HepG2 (cell line): Measurements from ENCODE around the gene CTSA. TPM values are rescaled to one million over a fixed set of nuclear protein-coding genes. Genes with fewer than 3 reads are reported as not detected.
A peak's percentile ranks its signal among the peaks of the same experiment; 100 is the strongest.

Experiments used
- ARID2 ChIP-seq: sonication (generic); formaldehyde crosslinking; IDR thresholded peaks from 2 replicates; pipeline ENCODE4 v1.8.1; 2022; ENCODE audit warnings: mild to moderate bottlenecking, missing genetic modification reagents, borderline replicate concordance
- FOXK2 ChIP-seq: fragments of 450-650 bp; IDR thresholded peaks from 2 replicates; pipeline ENCODE4 v1.6.1; 2016
- HHEX ChIP-seq: IDR thresholded peaks from 2 replicates; pipeline ENCODE4 v1.6.1; 2016; ENCODE audit warnings: control low read depth
- HNRNPLL ChIP-seq: fragments of 200-400 bp; formaldehyde crosslinking; IDR thresholded peaks from 2 replicates; pipeline ENCODE4 v1.6.1; 2017; ENCODE audit warnings: mild to moderate bottlenecking, low read depth, low read length; ENCODE audit not compliant: poor library complexity, severe bottlenecking
- IKZF4 ChIP-seq: sonication (generic); formaldehyde crosslinking; IDR thresholded peaks from 2 replicates; pipeline ENCODE4 v1.5.1; 2020; ENCODE audit warnings: borderline replicate concordance, mild to moderate bottlenecking, low read depth, missing genetic modification reagents; ENCODE audit errors: not compliant biosample characterization
- KLF15 ChIP-seq: sonication (generic); formaldehyde crosslinking; IDR thresholded peaks from 2 replicates; pipeline ENCODE4 v1.8.1; 2023; ENCODE audit warnings: borderline replicate concordance, mild to moderate bottlenecking, inconsistent platforms, missing genetic modification reagents, mixed read lengths
- LBX2 ChIP-seq: sonication (generic); formaldehyde crosslinking; IDR thresholded peaks from 2 replicates; pipeline ENCODE4 v1.5.0; 2020; ENCODE audit warnings: missing genetic modification reagents, mild to moderate bottlenecking, borderline replicate concordance
- LRRFIP1 ChIP-seq: sonication (generic); formaldehyde crosslinking; conservative IDR thresholded peaks from 2 replicates; pipeline ENCODE4 v1.4.0; 2020; ENCODE audit warnings: missing genetic modification reagents
- NKX3-1 ChIP-seq: sonication (generic); formaldehyde crosslinking; IDR thresholded peaks from 2 replicates; pipeline ENCODE4 v1.5.0; 2020; ENCODE audit warnings: missing genetic modification reagents
- NONO ChIP-seq, 2 experiments: fragments of 450-650 bp in 1 of 2; sonication (generic) in 1 of 2; formaldehyde crosslinking in 1 of 2; IDR thresholded peaks in 1 of 2; conservative IDR thresholded peaks in 1 of 2; 2 replicates each; pipeline versions ENCODE4 v1.6.1 to v1.8.0; 2017 to 2022; ENCODE audit warnings: mild to moderate bottlenecking in 1 of 2, missing genetic modification reagents in 1 of 2, moderate library complexity in 1 of 2
- PREB ChIP-seq: sonication (generic); formaldehyde crosslinking; IDR thresholded peaks from 2 replicates; pipeline ENCODE4 v1.4.0; 2020; ENCODE audit warnings: missing genetic modification reagents
- SP5 ChIP-seq: IDR thresholded peaks from 2 replicates; pipeline ENCODE4 v1.6.1; 2016; ENCODE audit warnings: low read depth, borderline replicate concordance
- SSRP1 ChIP-seq: IDR thresholded peaks from 2 replicates; pipeline ENCODE4 v1.6.1; 2016; ENCODE audit warnings: control low read depth
- XBP1 ChIP-seq: sonication (generic); formaldehyde crosslinking; IDR thresholded peaks from 2 replicates; pipeline ENCODE4 v1.5.0; 2020; ENCODE audit warnings: missing genetic modification reagents
- ZBTB8A ChIP-seq: sonication (generic); formaldehyde crosslinking; IDR thresholded peaks from 2 replicates; pipeline ENCODE4 v1.4.0; 2020; ENCODE audit warnings: mild to moderate bottlenecking, low read depth, missing genetic modification reagents, borderline replicate concordance
- ZMYM2 ChIP-seq: sonication (generic); formaldehyde crosslinking; IDR thresholded peaks from 2 replicates; pipeline ENCODE4 v1.8.0; 2022; ENCODE audit warnings: mild to moderate bottlenecking, missing genetic modification reagents
- ZNF460 ChIP-seq: sonication (generic); formaldehyde crosslinking; IDR thresholded peaks from 2 replicates; pipeline ENCODE4 v1.5.1; 2020; ENCODE audit warnings: missing genetic modification reagents, mild to moderate bottlenecking, borderline replicate concordance
- ZNF687 ChIP-seq: sonication (generic); formaldehyde crosslinking; IDR thresholded peaks from 2 replicates; pipeline ENCODE4 v1.5.1; 2020; ENCODE audit warnings: mild to moderate bottlenecking, missing genetic modification reagents, moderate library complexity
- ZNF766 ChIP-seq: sonication (generic); formaldehyde crosslinking; IDR thresholded peaks from 2 replicates; pipeline ENCODE4 v1.5.0; 2020; ENCODE audit warnings: missing genetic modification reagents, borderline replicate concordance
- ZNF776 ChIP-seq: sonication (generic); formaldehyde crosslinking; IDR thresholded peaks from 2 replicates; pipeline ENCODE4 v1.4.0; 2020; ENCODE audit warnings: mild to moderate bottlenecking, missing genetic modification reagents
- ZNF781 ChIP-seq: sonication (generic); formaldehyde crosslinking; IDR thresholded peaks from 2 replicates; pipeline ENCODE4 v1.5.1; 2020; ENCODE audit warnings: borderline replicate concordance, mild to moderate bottlenecking, missing genetic modification reagents; ENCODE audit errors: not compliant biosample characterization
- polyA plus RNA-seq, 8 experiments: library from polyadenylated mRNA; depleted of rRNA in 3 of 8; stranded (reverse) in 7 of 8; unstranded in 1 of 8; fragments of >200 nt; fragmentation: Illumina TruSeq in 4 of 8; extraction: Trizol in 4 of 8; gene quantifications; 2 replicates each; pipeline versions ENCODE4 v1.2.1 to v1.2.3, GENCODE V29; 2011 to 2016; ENCODE audit warnings: low read depth in 4 of 8, missing spikeins in 1 of 8, mixed read lengths in 1 of 8; ENCODE audit not compliant: insufficient read depth in 1 of 8
- total RNA-seq, 5 experiments: library from RNA; depleted of rRNA; stranded (reverse); fragments of >200 nt; fragmentation: Illumina TruSeq; extraction: Trizol; gene quantifications; 2 replicates each; pipeline ENCODE4 v1.2.3, GENCODE V29; 2016; ENCODE audit warnings: low read depth in 1 of 5

Gene CTSA
- total and polyA plus RNA-seq, 2 of the 13 experiments (the other 11 are each of a cell fraction or from before 2014, with no cell fraction given) = 202 to 231 TPM

GRCh38 chr20:45946149-45946970, 55.2 kb downstream of the CTSA start (continued):
- no peak for TF ChIP-seq KLF15 (CRISPR knock-in tag)
- no peak for TF ChIP-seq ZBTB8A (CRISPR knock-in tag)
- no peak for TF ChIP-seq ZNF781 (CRISPR knock-in tag)
- peak; percentile 73; the same call in 1 of the 2 replicates for TF ChIP-seq XBP1
- peak; percentile 90 for TF ChIP-seq IKZF4 (CRISPR knock-in tag)
- TF ChIP-seq LRRFIP1 = no peak
- TF ChIP-seq ARID2 (CRISPR knock-in tag) = no peak
- peak; percentile 99 for TF ChIP-seq ZNF766
- TF ChIP-seq ZNF776 = peak; percentile 79
- no peak for TF ChIP-seq ZNF460 (CRISPR knock-in tag)
- peak; percentile 69; the same call in 1 of the 2 replicates for TF ChIP-seq NKX3-1 (CRISPR knock-in tag)
- TF ChIP-seq SP5 (CRISPR knock-in tag) = peak; percentile 83; the same call in 1 of the 2 replicates
- TF ChIP-seq HHEX (CRISPR knock-in tag) = no peak
- peak; percentile 48; the same call in 1 of the 2 replicates for TF ChIP-seq ZMYM2 (CRISPR knock-in tag)
- TF ChIP-seq LBX2 (CRISPR knock-in tag) = no peak
- peak; percentile 93; the same call in 1 of the 2 replicates for TF ChIP-seq SSRP1 (CRISPR knock-in tag)
- no peak for TF ChIP-seq FOXK2
- TF ChIP-seq NONO (IDR thresholded peaks at IDR 0.05) = no peak
- peak; percentile 91 for TF ChIP-seq NONO (CRISPR knock-in tag; conservative IDR thresholded peaks at IDR 0.05)
- TF ChIP-seq PREB (CRISPR knock-in tag) = no peak; the same call in 1 of the 2 replicates
- peak; percentile 99 for TF ChIP-seq ZNF687 (CRISPR knock-in tag)
- no peak for TF ChIP-seq HNRNPLL
